ACC112 (cell line): Measurements from ENCODE around the gene DDX28.
"Not testable (repeated sequence)": the region's sequence is repeated elsewhere in the genome, so short reads cannot be mapped to it uniquely, and the experiment has no call there.

Experiments used
- H2AFZ ChIP-seq: fragments of 200-600 bp; sonication (generic); one replicate; pipeline ENCODE4 v1.6.0; 2017; ENCODE audit warnings: antibody characterized with exemption, low read length; ENCODE audit not compliant: unreplicated experiment
- H3K27ac ChIP-seq: fragments of 200-600 bp; sonication (generic); 2 replicates; pipeline ENCODE4 v1.5.1; 2014; ENCODE audit warnings: low read depth, mild to moderate bottlenecking, antibody characterized with exemption, low read length, moderate library complexity
- H3K27me3 ChIP-seq: fragments of 200-600 bp; sonication (generic); 2 replicates; pipeline ENCODE4 v1.6.1; 2014; ENCODE audit warnings: mild to moderate bottlenecking, antibody characterized with exemption, low read length, moderate library complexity, mixed read lengths; ENCODE audit not compliant: insufficient read depth
- H3K36me3 ChIP-seq: fragments of 200-600 bp; sonication (generic); 2 replicates; pipeline ENCODE4 v1.6.1; 2016; ENCODE audit warnings: mild to moderate bottlenecking, antibody characterized with exemption, low read length, moderate library complexity, mixed read lengths; ENCODE audit not compliant: insufficient read depth
- H3K4me1 ChIP-seq: fragments of 200-600 bp; sonication (generic); one replicate; pipeline ENCODE4 v1.6.1; 2016; ENCODE audit warnings: low read length, mixed read lengths; ENCODE audit not compliant: insufficient read depth, unreplicated experiment, control insufficient read depth
- H3K4me3 ChIP-seq: fragments of 200-600 bp; sonication (generic); 2 replicates; pipeline ENCODE4 v1.5.1; 2014; ENCODE audit warnings: mild to moderate bottlenecking, low read depth, low read length
- H3K79me2 ChIP-seq: fragments of 200-600 bp; sonication (generic); one replicate; pipeline ENCODE4 v1.6.0; 2016; ENCODE audit warnings: low read length; ENCODE audit not compliant: control insufficient read depth, unreplicated experiment, insufficient read depth

The DDX28 gene

GRCh38 chr16:68009872-68010271 is 13.2 kb downstream of the DDX28 start:
- H3K4me1 ChIP-seq, H3K4me3 ChIP-seq, H3K36me3 ChIP-seq, H3K79me2 ChIP-seq, H2AFZ ChIP-seq, H3K27me3 ChIP-seq, H3K27ac ChIP-seq: not testable (repeated sequence)

GRCh38 chr16:68009157-68009735 is 13.8 kb downstream of the DDX28 start:
- no peaks in the 10 kb centered on the region for H3K36me3 ChIP-seq
- H2AFZ ChIP-seq: no peak overlapping the region
- H3K4me1 ChIP-seq: no peaks in the 10 kb centered on the region
- no peak overlapping the region for H3K27ac ChIP-seq
- no peaks in the 10 kb centered on the region for H3K79me2 ChIP-seq
- H3K27me3 ChIP-seq: no peaks in the 10 kb centered on the region
- H3K4me3 ChIP-seq: no peak overlapping the region

DNA sequence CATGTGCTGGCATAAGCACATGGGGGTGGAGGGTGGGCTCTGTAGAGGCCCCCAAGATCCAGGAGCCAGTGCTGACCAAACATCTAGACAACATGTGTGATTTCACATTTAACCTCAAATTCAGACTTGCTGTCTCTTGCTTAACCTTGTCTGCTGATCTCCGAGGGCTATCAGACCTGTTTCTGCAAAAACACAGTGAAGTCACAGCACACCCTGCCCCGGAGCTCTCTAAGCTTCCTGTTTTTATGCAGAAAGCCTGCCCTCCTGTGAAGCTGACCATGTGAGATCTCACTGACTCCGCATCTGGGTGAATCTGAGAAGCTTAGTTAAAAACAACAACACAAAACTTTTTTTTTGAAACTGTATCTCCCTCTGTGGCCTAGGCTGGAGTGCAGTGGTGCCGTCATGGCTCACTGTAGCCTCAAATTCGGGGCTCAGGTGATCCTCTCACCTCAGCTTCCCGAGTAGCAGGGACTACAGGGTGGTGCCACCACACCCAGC is 17.2 kb downstream of the DDX28 start:
- no peak overlapping the region for H3K27ac ChIP-seq

GRCh38 chr16:68005211-68005610 is 17.8 kb downstream of the DDX28 start:
- Histone ChIP-seq H3K27ac (no peak overlapping the region), H3K79me2 (no peaks in the 10 kb centered on the region), H3K27me3 (no peaks in the 10 kb centered on the region), H3K4me1 (peaks cover 15% of the 10 kb centered on the region), H2AFZ (no peak overlapping the region), H3K4me3 (no peak overlapping the region), H3K36me3 (no peaks in the 10 kb centered on the region)

More for the DNA sequence above, 17.2 kb downstream of the DDX28 start:
- no peak overlapping the region for H2AFZ ChIP-seq
- H3K27me3 ChIP-seq: no peaks in the 10 kb centered on the region
- H3K4me3 ChIP-seq: no peak overlapping the region
- H3K4me1 ChIP-seq: peaks cover 11% of the 10 kb centered on the region
- no peaks in the 10 kb centered on the region for H3K79me2 ChIP-seq
- H3K36me3 ChIP-seq: no peaks in the 10 kb centered on the region

DNA sequence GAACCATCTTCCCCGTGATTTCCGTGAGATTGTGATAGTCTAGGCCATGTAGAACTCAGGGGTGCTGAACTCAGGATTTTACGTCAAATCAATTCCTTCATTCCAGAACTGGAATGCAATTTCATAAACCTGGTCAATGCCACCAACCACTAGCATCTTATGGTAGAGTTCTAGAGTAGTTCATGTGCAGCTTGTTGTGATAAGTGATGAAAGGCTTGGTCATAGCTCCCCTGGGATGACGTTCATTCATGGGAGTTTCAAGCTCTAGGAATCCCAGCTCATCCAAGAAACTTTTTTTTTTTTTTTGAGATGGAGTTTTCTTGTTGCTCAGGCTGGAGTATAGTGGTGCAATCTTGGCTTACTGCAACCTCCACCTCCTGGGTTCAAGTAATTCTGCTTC is 20.0 kb downstream of the DDX28 start:
- Histone ChIP-seq H2AFZ (no peak overlapping the region), H3K79me2 (no peaks in the 10 kb centered on the region), H3K27ac (no peak overlapping the region; the same call in 1 of the 2 replicates), H3K27me3 (no peaks in the 10 kb centered on the region), H3K4me3 (no peak overlapping the region), H3K4me1 (peaks cover 17% of the 10 kb centered on the region), H3K36me3 (no peaks in the 10 kb centered on the region)

DNA sequence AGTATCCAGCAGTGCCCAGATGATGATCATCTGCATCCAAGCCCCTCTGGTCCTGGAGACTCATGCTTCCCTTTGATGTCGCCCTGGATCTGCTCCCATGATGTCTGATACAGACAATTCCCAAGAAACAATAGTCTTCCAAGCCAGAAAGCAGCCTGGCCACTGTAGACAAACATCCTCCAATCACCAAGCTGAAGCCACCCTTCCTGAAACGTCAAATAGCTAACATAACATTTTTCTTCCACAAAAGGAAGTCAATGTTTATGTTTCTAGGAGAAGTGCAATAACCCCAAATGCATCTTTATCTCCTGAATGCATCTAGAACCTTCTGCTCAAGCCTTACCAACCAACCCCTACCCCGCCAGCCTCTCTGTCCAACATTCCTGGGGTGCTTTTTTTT is 22.6 kb downstream of the DDX28 start:
- no peak overlapping the region for H2AFZ ChIP-seq

GRCh38 chr16:67999985-68000384 is 23.0 kb downstream of the DDX28 start:
- Histone ChIP-seq H3K4me3 (no peak overlapping the region), H2AFZ (no peak overlapping the region), H3K27ac (no peak overlapping the region), H3K36me3 (no peaks in the 10 kb centered on the region), H3K27me3 (no peaks in the 10 kb centered on the region), H3K79me2 (no peaks in the 10 kb centered on the region), H3K4me1 (peaks cover 21% of the 10 kb centered on the region)

More for the DNA sequence above, 22.6 kb downstream of the DDX28 start:
- H3K79me2 ChIP-seq: no peaks in the 10 kb centered on the region
- H3K4me3 ChIP-seq: no peak overlapping the region
- no peaks in the 10 kb centered on the region for H3K36me3 ChIP-seq
- H3K27me3 ChIP-seq: no peaks in the 10 kb centered on the region
- peaks cover 18% of the 10 kb centered on the region for H3K4me1 ChIP-seq
- H3K27ac ChIP-seq: no peak overlapping the region

GRCh38 chr16:67998779-67999688 is 24.0 kb downstream of the DDX28 start, which contains the start of gene DPEP2:
DPEP2 (minus strand) TSS chr16:67999484; CDS start chr16:67993212, 6,272 bp downstream.
- not testable (repeated sequence) for H3K36me3 ChIP-seq, H2AFZ ChIP-seq, H3K27me3 ChIP-seq, H3K79me2 ChIP-seq, H3K4me3 ChIP-seq, H3K27ac ChIP-seq
- peaks cover 21% of the 10 kb centered on the region for H3K4me1 ChIP-seq

- H3K4me3 ChIP-seq, H3K27me3 ChIP-seq, H3K36me3 ChIP-seq, H2AFZ ChIP-seq, H3K79me2 ChIP-seq, H3K27ac ChIP-seq: not testable (repeated sequence)
- H3K4me1 ChIP-seq: peaks cover 23% of the 10 kb centered on the region
Measured at GRCh38 chr16:67998231-67998778, 24.7 kb downstream of the DDX28 start.

DNA sequence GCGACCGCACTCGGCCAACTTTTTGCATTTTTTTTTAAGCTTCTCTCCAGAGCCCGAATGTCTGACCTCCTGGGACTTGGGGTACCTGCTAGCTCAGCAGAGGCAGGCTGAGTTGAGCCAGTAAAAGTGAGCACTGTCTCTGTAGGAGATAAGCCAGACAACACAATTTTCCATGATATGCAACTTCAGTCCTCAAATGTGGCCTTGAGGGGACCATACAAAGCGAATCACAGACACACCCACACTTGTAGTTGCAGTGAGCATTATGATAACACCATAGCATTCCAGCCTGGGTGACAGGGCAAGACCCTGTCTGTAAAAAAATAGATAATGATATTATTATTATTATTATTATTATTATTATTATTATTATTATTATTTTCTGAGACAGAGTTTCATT is 26.4 kb downstream of the DDX28 start:
- Histone ChIP-seq H3K79me2 (no peaks in the 10 kb centered on the region), H3K27ac (no peak overlapping the region), H3K4me3 (no peak overlapping the region), H3K36me3 (no peaks in the 10 kb centered on the region), H3K27me3 (no peaks in the 10 kb centered on the region), H2AFZ (no peak overlapping the region), H3K4me1 (peaks cover 18% of the 10 kb centered on the region)
